Coronary artery (tissue), 2 donors: Measurements from ENCODE around the gene FAM229B.

Source experiments
- DNase-seq: peaks from one replicate; pipeline ENCODE4 v3.0.0-alpha.2; 2017; ENCODE audit warnings: low spot score
- H3K27ac ChIP-seq, 2 donors: fragments of 200-600 bp; sonication (generic); one replicate each; pipeline ENCODE4 v1.5.1; 2016 to 2019
- H3K4me3 ChIP-seq: fragments of 200-600 bp; sonication (generic); 2 replicates; pipeline ENCODE4 v1.5.1; 2016; ENCODE audit warnings: mild to moderate bottlenecking, moderate library complexity
- CTCF ChIP-seq: fragments of 200-600 bp; sonication (generic); IDR thresholded peaks from one replicate; pipeline ENCODE4 v1.5.1; 2019; ENCODE audit warnings: antibody characterized with exemption

FAM229B gene

GRCh38 chr6:112116221-112116620 lies 28.8 kb downstream of the FAM229B start:
- Histone ChIP-seq H3K27ac (no peak overlapping the region), H3K4me3 (no peak overlapping the region)
- TF ChIP-seq CTCF = no peak
- no peak for DNase-seq

- TF ChIP-seq CTCF = no peak
- Histone ChIP-seq H3K4me3 (no peak overlapping the region), H3K27ac (no peak overlapping the region)
These were observed 30.2 kb downstream of the FAM229B start for GRCh38 chr6:112117554-112117953.

GRCh38 chr6:112118034-112118433 lies 30.6 kb downstream of the FAM229B start:
- no peak overlapping the region for H3K4me3 ChIP-seq
- no peak for DNase-seq
- no peak for TF ChIP-seq CTCF
- no peak overlapping the region for H3K27ac ChIP-seq

More at GRCh38 chr6:112117554-112117953, 30.2 kb downstream of the FAM229B start:
- no peak for DNase-seq

- Histone ChIP-seq H3K27ac (no peak overlapping the region), H3K4me3 (no peak overlapping the region)
- no peak for TF ChIP-seq CTCF
- DNase-seq = no peak
These were observed 35.4 kb downstream of the FAM229B start for GRCh38 chr6:112122756-112123155.

GRCh38 chr6:112123982-112124381 lies 36.6 kb downstream of the FAM229B start:
- Histone ChIP-seq H3K4me3 (no peak overlapping the region), H3K27ac (no peak overlapping the region)
- no peak for TF ChIP-seq CTCF
- DNase-seq = no peak

- TF ChIP-seq CTCF = no peak
- Histone ChIP-seq H3K27ac (no peak overlapping the region), H3K4me3 (no peak overlapping the region)
- DNase-seq = no peak
These were observed 40.8 kb downstream of the FAM229B start for GRCh38 chr6:112128208-112128607.

- Histone ChIP-seq H3K4me3 (no peak overlapping the region), H3K27ac (no peak overlapping the region)
- no peak for DNase-seq
- TF ChIP-seq CTCF = no peak
These were observed 43.5 kb downstream of the FAM229B start for GRCh38 chr6:112130878-112131277.
